ENCODE data around the gene BRK1.
"Not testable (repeated sequence)": the region's sequence is repeated elsewhere in the genome, so short reads cannot be mapped to it uniquely, and the experiment has no call there.

BRK1 gene

DNA sequence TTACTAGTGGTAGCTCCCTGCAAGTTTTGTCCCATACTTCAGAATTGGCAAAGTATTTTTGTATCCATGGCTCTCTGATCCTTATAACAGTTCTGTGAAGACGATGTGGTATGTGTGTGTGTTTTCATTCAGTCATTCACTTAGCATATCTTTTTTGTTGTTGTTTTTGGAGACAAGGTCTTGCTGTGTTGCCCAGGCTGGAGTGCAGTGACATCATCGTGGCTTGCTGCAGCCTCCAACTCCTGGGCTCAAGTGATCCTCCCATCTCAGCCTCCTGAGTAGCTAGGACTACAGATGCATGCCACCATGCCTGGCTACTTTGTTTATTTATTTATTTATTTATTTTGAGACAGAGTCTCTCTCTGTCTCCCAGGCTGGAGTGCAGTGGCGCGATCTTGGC, 60.7 kb downstream of the BRK1 start:
- not testable (repeated sequence) for DNase-seq (ENCODE audit: low read depth in 2 of 2)

Data from stimulated activated CD8-positive, alpha-beta memory T cell treated with anti-CD3 and anti-CD28 coated beads, Interleukin-7, amount 100 ng/mL, for 1 hour (primary cell).